AG04450 (cell line): Measurements from ENCODE around the gene PRDX6. TPM values are rescaled to one million over a fixed set of nuclear protein-coding genes. Genes with fewer than 3 reads are reported as not detected.
"Not testable (repeated sequence)": the region's sequence is repeated elsewhere in the genome, so short reads cannot be mapped to it uniquely, and the experiment has no call there.

Experiments used
- CTCF ChIA-PET: fragments of 300-600, 350-600 bp; formaldehyde crosslinking; extraction: SDS; loops from one replicate; lab custom pipeline; 2022; ENCODE audit warnings: antibody characterized with exemption, inconsistent platforms; lab: Charles Lee
- POLR2A ChIA-PET: fragments of 350-600 bp; formaldehyde crosslinking; extraction: SDS; loops from one replicate; lab custom pipeline; 2021; ENCODE audit warnings: antibody characterized with exemption, inconsistent platforms; lab: Yijun Ruan, JAX
- DNase-seq: peaks from one replicate; pipeline ENCODE4 v3.0.0-alpha.2; 2011; ENCODE audit warnings: low read depth, low spot score
- H3K27ac ChIP-seq: one replicate; pipeline ENCODE4 v1.5.1; 2012; ENCODE audit warnings: low read depth, low read length, control low read depth
- H3K27me3 ChIP-seq: one replicate; pipeline ENCODE4 v1.6.0; 2012; ENCODE audit warnings: low read length; ENCODE audit not compliant: control insufficient read depth, insufficient read depth
- H3K4me3 ChIP-seq: 2 replicates; pipeline ENCODE4 v1.5.1; 2011; ENCODE audit warnings: mild to moderate bottlenecking, low read depth, low read length, control low read depth
- H3K9me3 ChIP-seq: 2 replicates; pipeline ENCODE4 v1.5.1; 2012; ENCODE audit warnings: low read length; ENCODE audit not compliant: control insufficient read depth, insufficient read depth
- CTCF ChIP-seq: IDR thresholded peaks from 2 replicates; pipeline ENCODE4 v1.5.1; 2011; ENCODE audit warnings: low read depth, low read length, control low read depth, inconsistent platforms
- polyA plus RNA-seq: library from polyadenylated mRNA; depleted of rRNA; stranded (reverse); fragments of >200 nt; gene quantifications from 2 replicates; pipeline ENCODE4 v1.2.3, GENCODE V29; 2011

The PRDX6 gene
- polyA plus RNA-seq, 1 experiment = 545 TPM

GRCh38 chr1:173491508-173491907 is 14.4 kb downstream of the PRDX6 start:
- Histone ChIP-seq H3K27ac (no peak overlapping the region), H3K9me3 (no peaks in the 10 kb centered on the region), H3K4me3 (no peak overlapping the region), H3K27me3 (no peaks in the 10 kb centered on the region)
- ChIA-PET CTCF (no interaction called here), POLR2A (no interaction called here)
- no peak for DNase-seq
- no peak for TF ChIP-seq CTCF

GRCh38 chr1:173493125-173493524 is 16.0 kb downstream of the PRDX6 start:
- H3K27me3 ChIP-seq, POLR2A ChIA-PET: not testable (repeated sequence)

GRCh38 chr1:173495609-173496267 is 18.6 kb downstream of the PRDX6 start:
- Histone ChIP-seq H3K4me3 (no peak overlapping the region), H3K9me3 (no peaks in the 10 kb centered on the region), H3K27me3 (no peaks in the 10 kb centered on the region), H3K27ac (no peak overlapping the region)
- DNase-seq = no peak
- ChIA-PET CTCF (no interaction called here), POLR2A (no interaction called here)
- no peak for TF ChIP-seq CTCF

More at GRCh38 chr1:173493125-173493524, 16.0 kb downstream of the PRDX6 start:
- H3K9me3 ChIP-seq, H3K4me3 ChIP-seq, H3K27ac ChIP-seq, CTCF ChIA-PET, DNase-seq: not testable (repeated sequence)

GRCh38 chr1:173496757-173497320 is 19.7 kb downstream of the PRDX6 start:
- no peak for DNase-seq
- ChIA-PET POLR2A (no interaction called here), CTCF (no interaction called here)
- Histone ChIP-seq H3K9me3 (no peaks in the 10 kb centered on the region), H3K27me3 (no peaks in the 10 kb centered on the region), H3K27ac (no peak overlapping the region), H3K4me3 (no peak overlapping the region)
- no peak for TF ChIP-seq CTCF

- POLR2A ChIA-PET = no interaction called here
- TF ChIP-seq CTCF = no peak
- H3K27me3 ChIP-seq = no peaks in the 10 kb centered on the region
- no peak for DNase-seq
- H3K27ac ChIP-seq = no peak overlapping the region
- H3K9me3 ChIP-seq = no peaks in the 10 kb centered on the region
- CTCF ChIA-PET = no interaction called here
- no peak overlapping the region for H3K4me3 ChIP-seq
Observed at GRCh38 chr1:173499729-173500128, 22.6 kb downstream of the PRDX6 start.
